NCI-H526 treated with DMSO at 0.1 percent for 48 hours (cell line): ENCODE measurements around the gene RFX3.

ENCODE experiments used
- DNase-seq: peaks from one replicate; lab custom pipeline; 2025; lab: John Stamatoyannopoulos, UW

The RFX3 gene

GRCh38 chr9:3525836-3526164 lies at the start of gene RFX3:
RFX3 (minus strand) TSS chr9:3526001; CDS start chr9:3395588, 130,413 bp downstream.
- DNase-seq: peak; percentile 76

- DNase-seq: no peak
These were observed 45.7 kb upstream of the RFX3 start for GRCh38 chr9:3571500-3571899.

- DNase-seq: no peak
These were observed 43.7 kb upstream of the RFX3 start for GRCh38 chr9:3569529-3569928.

- no peak for DNase-seq
These were observed 42.2 kb upstream of the RFX3 start for GRCh38 chr9:3567988-3568387.

- no peak for DNase-seq
These were observed 27.4 kb upstream of the RFX3 start for GRCh38 chr9:3553076-3553765.

GRCh38 chr9:3549225-3549624 lies 23.4 kb upstream of the RFX3 start:
- peak; percentile 30 for DNase-seq

- peak; percentile 16 for DNase-seq
These were observed 22.8 kb upstream of the RFX3 start for GRCh38 chr9:3548648-3549047.

- DNase-seq: no peak
These were observed 15.4 kb upstream of the RFX3 start for GRCh38 chr9:3541206-3541605.

- no peak for DNase-seq
These were observed 9.0 kb upstream of the RFX3 start for GRCh38 chr9:3534614-3535404.

GRCh38 chr9:3532158-3532557 lies 6.4 kb upstream of the RFX3 start:
- no peak for DNase-seq

- DNase-seq: no peak
These were observed 2.6 kb upstream of the RFX3 start for GRCh38 chr9:3528451-3528850.

- DNase-seq: peak; percentile 47
These were observed 1.5 kb upstream of the RFX3 start for GRCh38 chr9:3526997-3527940.

GRCh38 chr9:3526165-3526996 lies 580 bp upstream of the RFX3 start:
- DNase-seq: peak; percentile 84

GRCh38 chr9:3525096-3525835 lies 535 bp downstream of the RFX3 start:
- no peak for DNase-seq

GRCh38 chr9:3521966-3522365 lies 3.8 kb downstream of the RFX3 start:
- DNase-seq: no peak

GRCh38 chr9:3520564-3520963 lies 5.2 kb downstream of the RFX3 start:
- DNase-seq: no peak

GRCh38 chr9:3517377-3518048 lies 8.3 kb downstream of the RFX3 start:
- no peak for DNase-seq

GRCh38 chr9:3516667-3517330 lies 9.0 kb downstream of the RFX3 start:
- DNase-seq: no peak

- no peak for DNase-seq
These were observed 10.4 kb downstream of the RFX3 start for GRCh38 chr9:3515405-3515804.

- DNase-seq: no peak
These were observed 11.0 kb downstream of the RFX3 start for GRCh38 chr9:3514786-3515185.
